Loucy (cell line): ENCODE data around the gene USP20.

Experiments
- EZH2phosphoT487 ChIP-seq: fragments of 200-600 bp; IDR thresholded peaks from 2 replicates; pipeline ENCODE4 v1.6.1; 2018; ENCODE audit warnings: antibody characterized with exemption, mild to moderate bottlenecking, moderate library complexity, borderline replicate concordance
- TF ChIP-seq, protein P1 (sequence below): fragments of 200-600 bp; sonication (generic); conservative IDR thresholded peaks from 2 replicates; pipeline ENCODE4 v1.5.1; 2014; ENCODE audit warnings: mild to moderate bottlenecking, antibody characterized with exemption, low read length

DNA sequence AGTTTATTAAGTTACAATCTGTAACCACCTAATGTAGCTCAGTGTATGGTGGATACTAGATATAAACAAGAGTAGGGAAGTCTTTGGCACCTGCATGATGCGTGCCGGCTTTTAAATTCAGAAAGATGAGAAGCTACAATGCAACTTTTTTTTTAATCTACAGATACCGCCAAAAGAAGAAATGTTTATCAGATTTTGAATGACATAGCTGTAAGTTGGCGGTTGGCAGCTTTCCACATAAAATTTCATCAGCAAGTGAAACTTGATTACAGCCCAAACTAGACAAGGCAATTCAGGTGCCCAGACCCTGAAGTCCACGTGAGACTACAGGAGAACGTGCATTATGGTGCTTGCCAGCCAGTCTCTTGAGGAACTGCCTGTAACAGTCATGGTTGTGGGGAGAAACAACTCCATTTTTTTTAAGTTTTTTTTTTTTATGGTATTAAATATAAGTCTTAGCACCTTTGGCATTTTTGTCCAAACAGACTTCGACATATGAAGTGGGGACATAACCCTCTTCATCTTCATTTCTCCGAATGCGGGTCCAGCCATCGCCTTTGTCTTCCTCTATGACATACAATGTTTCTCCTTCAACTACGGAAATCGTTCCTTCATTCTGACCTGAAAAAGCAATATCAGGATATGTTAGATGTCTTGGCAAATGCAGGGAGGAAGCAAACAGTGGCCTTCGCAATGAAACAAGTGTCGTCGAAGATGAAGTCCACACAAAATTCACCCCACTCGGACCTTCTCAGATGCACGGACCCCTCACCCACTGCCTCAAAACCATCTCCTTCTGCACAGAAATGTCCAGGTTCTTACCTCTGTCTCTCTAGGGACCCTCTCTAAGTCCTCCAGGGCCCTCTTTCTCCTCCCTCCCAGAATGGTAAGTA lies 60.4 kb downstream of the USP20 start:
- TF ChIP-seq, protein P1, sequence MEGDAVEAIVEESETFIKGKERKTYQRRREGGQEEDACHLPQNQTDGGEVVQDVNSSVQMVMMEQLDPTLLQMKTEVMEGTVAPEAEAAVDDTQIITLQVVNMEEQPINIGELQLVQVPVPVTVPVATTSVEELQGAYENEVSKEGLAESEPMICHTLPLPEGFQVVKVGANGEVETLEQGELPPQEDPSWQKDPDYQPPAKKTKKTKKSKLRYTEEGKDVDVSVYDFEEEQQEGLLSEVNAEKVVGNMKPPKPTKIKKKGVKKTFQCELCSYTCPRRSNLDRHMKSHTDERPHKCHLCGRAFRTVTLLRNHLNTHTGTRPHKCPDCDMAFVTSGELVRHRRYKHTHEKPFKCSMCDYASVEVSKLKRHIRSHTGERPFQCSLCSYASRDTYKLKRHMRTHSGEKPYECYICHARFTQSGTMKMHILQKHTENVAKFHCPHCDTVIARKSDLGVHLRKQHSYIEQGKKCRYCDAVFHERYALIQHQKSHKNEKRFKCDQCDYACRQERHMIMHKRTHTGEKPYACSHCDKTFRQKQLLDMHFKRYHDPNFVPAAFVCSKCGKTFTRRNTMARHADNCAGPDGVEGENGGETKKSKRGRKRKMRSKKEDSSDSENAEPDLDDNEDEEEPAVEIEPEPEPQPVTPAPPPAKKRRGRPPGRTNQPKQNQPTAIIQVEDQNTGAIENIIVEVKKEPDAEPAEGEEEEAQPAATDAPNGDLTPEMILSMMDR = no peak
- TF ChIP-seq EZH2phosphoT487 = no peak
